ENCODE measurements around the gene LFNG. TPM values are rescaled to one million over a fixed set of nuclear protein-coding genes. Genes with fewer than 3 reads are reported as not detected.

LFNG gene
- total and polyA plus RNA-seq, 2 experiments from 2014 or later, result 0.45 to 1.3 TPM

GRCh38 chr7:2480070-2480408, 39.5 kb upstream of the LFNG start:
- Histone ChIP-seq H3K4me1 (ENCODE audit: low read depth) (no peaks in the 10 kb centered on the region), H3K4me3 (no peak overlapping the region), H3K36me3 (no peaks in the 10 kb centered on the region), H3K9me3 (ENCODE audit: low read depth) (no peaks in the 10 kb centered on the region), H3K27me3 (no peaks in the 10 kb centered on the region), H3K27ac (no peak overlapping the region)
- DNase-seq (ENCODE audit: low read depth in 1 of 2, low spot score in 1 of 2), result no peak
- no peak for TF ChIP-seq CTCF (IDR thresholded peaks at IDR 0.05; ENCODE audit: low read depth, low read length)

GRCh38 chr7:2481195-2481594, 38.4 kb upstream of the LFNG start:
- TF ChIP-seq CTCF (IDR thresholded peaks at IDR 0.05; ENCODE audit: low read depth, low read length), result no peak
- no peaks in the 10 kb centered on the region for H3K27me3 ChIP-seq
- no peak overlapping the region for H3K4me3 ChIP-seq
- H3K4me1 ChIP-seq (ENCODE audit: low read depth), result no peaks in the 10 kb centered on the region
- no peaks in the 10 kb centered on the region for H3K36me3 ChIP-seq
- H3K9me3 ChIP-seq (ENCODE audit: low read depth), result no peaks in the 10 kb centered on the region
- no peak overlapping the region for H3K27ac ChIP-seq
- DNase-seq (ENCODE audit: low read depth in 1 of 2, low spot score in 1 of 2), result no peak

GRCh38 chr7:2482725-2483451, 36.7 kb upstream of the LFNG start:
- TF ChIP-seq CTCF (IDR thresholded peaks at IDR 0.05; ENCODE audit: low read depth, low read length), result no peak

GRCh38 chr7:2483494-2483893, 36.1 kb upstream of the LFNG start:
- H3K4me1 ChIP-seq (ENCODE audit: low read depth), result no peaks in the 10 kb centered on the region
- no peak for TF ChIP-seq CTCF (IDR thresholded peaks at IDR 0.05; ENCODE audit: low read depth, low read length)
- H3K4me3 ChIP-seq, result no peak overlapping the region

More at GRCh38 chr7:2482725-2483451, 36.7 kb upstream of the LFNG start:
- H3K27ac ChIP-seq, result no peak overlapping the region
- H3K27me3 ChIP-seq, result no peaks in the 10 kb centered on the region
- H3K9me3 ChIP-seq (ENCODE audit: low read depth), result no peaks in the 10 kb centered on the region
- no peaks in the 10 kb centered on the region for H3K4me1 ChIP-seq (ENCODE audit: low read depth)
- no peak overlapping the region for H3K4me3 ChIP-seq
- DNase-seq (ENCODE audit: low read depth in 1 of 2, low spot score in 1 of 2), result no peak
- no peaks in the 10 kb centered on the region for H3K36me3 ChIP-seq

GRCh38 chr7:2484868-2485267, 34.7 kb upstream of the LFNG start:
- H3K27me3 ChIP-seq, result no peaks in the 10 kb centered on the region
- H3K4me3 ChIP-seq, result no peak overlapping the region
- H3K36me3 ChIP-seq, result no peaks in the 10 kb centered on the region
- no peaks in the 10 kb centered on the region for H3K9me3 ChIP-seq (ENCODE audit: low read depth)
- TF ChIP-seq CTCF (IDR thresholded peaks at IDR 0.05; ENCODE audit: low read depth, low read length), result no peak
- no peak overlapping the region for H3K27ac ChIP-seq
- no peaks in the 10 kb centered on the region for H3K4me1 ChIP-seq (ENCODE audit: low read depth)
- DNase-seq (ENCODE audit: low read depth in 1 of 2, low spot score in 1 of 2), result no peak

More at GRCh38 chr7:2483494-2483893, 36.1 kb upstream of the LFNG start:
- no peaks in the 10 kb centered on the region for H3K27me3 ChIP-seq
- no peaks in the 10 kb centered on the region for H3K36me3 ChIP-seq
- no peaks in the 10 kb centered on the region for H3K9me3 ChIP-seq (ENCODE audit: low read depth)
- no peak overlapping the region for H3K27ac ChIP-seq
- DNase-seq (ENCODE audit: low read depth in 1 of 2, low spot score in 1 of 2), result no peak
